SW480 (cell line): ENCODE results near the gene CELF6.

ENCODE experiments used
- DNase-seq: peaks from one replicate; pipeline ENCODE4 v3.0.0-alpha.2; 2016; ENCODE audit warnings: low spot score

The CELF6 gene

DNA sequence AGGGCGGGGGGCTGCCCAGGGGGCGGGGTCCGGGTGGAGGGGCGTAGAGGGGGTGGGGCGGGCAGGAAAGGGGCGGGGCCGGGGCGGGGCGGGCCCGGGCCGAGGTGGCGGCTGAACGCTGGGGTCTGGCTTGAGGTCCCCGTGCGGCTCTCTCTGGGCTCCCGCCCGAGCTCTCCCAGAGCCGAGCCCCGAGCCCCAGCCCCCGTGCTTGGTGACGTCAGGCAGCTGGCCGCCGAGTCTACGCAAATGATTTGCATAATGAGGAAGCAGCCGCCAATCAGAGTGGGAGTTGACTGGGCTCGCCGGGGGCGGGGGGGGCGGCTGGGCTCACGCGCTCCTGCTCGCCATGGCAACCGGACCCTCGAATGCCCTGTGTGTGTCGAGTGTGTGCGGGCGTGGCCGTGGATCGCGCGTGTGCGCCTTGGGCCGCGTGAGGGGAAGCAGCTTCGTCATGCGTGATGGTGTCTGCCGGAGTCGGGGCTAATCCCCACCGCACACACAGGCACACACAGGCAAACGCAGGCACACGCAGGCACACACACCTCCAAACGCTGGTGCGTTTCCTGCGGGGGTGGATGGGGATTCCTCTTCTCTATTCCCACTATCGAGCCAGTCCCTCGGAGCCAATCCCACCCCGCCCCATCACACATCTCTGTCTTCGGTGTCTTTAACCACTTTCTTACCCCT is at the start of gene CELF6:
TSS of gene CELF6 (minus strand) at position 173 of the 687 bp plus-strand sequence. CDS start 283 bp downstream, outside the sequence.
- DNase-seq = peak; percentile 80

GRCh38 chr15:72368899-72369298 is 48.9 kb upstream of the CELF6 start:
- no peak for DNase-seq

- no peak for DNase-seq
Observed at GRCh38 chr15:72368325-72368724, 48.4 kb upstream of the CELF6 start.

- no peak for DNase-seq
Observed at GRCh38 chr15:72365844-72366243, 45.9 kb upstream of the CELF6 start.

DNA sequence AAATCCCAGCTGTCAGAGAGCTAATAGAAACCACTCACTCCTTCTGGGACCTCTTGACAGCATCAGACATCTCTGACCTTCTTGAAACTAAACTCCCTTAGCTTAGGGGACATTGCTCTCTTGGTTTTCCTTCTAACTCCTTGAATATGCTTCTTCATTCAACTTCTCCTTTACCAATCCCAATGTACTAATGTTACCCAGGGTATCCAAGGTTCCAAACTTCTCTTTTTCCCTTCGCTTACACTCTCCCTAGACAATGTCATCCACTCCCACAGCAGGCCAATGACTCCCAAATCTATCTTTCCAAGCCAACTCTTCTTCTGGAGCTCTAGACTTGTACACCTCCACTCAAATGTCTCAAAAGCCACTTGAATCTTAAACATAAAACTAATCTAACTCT is 41.2 kb upstream of the CELF6 start:
- no peak for DNase-seq

DNA sequence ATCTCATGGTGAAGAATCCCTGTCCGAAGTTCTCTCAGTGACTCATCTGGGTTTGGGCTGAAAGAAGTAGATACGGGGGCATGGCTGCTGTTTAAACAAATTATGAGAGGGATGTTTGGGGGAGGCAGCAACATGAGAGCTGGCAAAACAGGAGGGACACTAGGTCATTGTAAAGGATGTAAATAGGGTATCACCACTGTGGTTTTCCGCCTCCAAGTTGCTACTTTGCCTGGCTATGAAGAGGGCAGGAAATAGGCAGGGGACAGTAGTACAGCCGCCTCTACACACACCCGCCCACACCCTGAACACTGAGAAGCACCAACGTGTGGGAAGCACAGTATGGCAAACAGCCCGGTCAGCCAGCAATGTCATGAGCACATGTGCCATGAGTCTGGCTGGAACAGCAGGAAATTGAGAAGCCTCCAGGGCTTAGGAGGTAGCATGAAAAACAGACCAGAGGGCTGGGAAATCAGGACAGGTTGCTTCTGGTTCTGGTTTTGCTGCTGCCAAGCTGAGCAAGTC is 38.8 kb upstream of the CELF6 start:
- peak; percentile 8 for DNase-seq

GRCh38 chr15:72358121-72358520 is 38.2 kb upstream of the CELF6 start:
- DNase-seq = no peak

GRCh38 chr15:72354496-72354895 is 34.5 kb upstream of the CELF6 start:
- no peak for DNase-seq

DNA sequence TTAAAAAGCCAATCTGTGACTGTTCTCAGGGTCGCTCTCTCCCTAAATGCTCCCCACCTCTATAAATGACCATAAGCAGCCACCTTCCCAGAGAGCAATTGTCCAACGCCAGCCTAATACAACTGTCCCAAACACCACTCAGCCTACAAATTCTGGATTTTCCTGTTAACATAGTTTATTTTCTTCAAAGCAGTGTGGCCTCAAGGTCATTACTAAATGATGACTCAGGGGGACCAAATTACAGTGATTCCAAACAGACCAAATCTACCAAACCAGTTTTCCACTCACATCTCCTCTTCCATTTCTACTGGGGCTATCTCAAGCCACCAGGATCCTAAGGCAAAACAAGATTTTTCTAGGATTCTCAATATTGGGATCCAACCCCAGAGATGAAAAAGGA is 33.3 kb upstream of the CELF6 start:
- DNase-seq = no peak

- no peak for DNase-seq
Observed at GRCh38 chr15:72345806-72346205, 25.8 kb upstream of the CELF6 start.

DNA sequence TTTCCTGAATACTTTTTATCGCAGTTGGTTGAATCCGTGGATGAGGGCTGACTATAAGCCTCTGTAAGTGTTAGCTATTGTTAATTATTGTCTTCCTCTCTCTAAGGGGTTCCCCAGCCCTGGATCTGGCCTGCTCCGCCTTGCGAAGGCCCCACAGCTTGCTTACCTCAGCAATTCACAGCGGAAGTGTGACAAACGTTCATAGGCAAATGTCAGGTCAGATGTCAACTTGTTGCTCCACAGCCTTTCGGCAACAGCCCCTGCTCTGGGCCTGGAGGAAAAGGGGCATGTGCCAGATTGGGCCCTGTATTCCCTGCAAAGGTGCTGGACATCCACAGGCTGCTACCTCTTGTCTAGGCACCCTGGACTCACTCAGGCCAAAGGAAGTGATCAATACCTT is 25.3 kb upstream of the CELF6 start:
- DNase-seq = no peak

- DNase-seq = no peak
Observed at GRCh38 chr15:72344602-72345001, 24.6 kb upstream of the CELF6 start.

DNA sequence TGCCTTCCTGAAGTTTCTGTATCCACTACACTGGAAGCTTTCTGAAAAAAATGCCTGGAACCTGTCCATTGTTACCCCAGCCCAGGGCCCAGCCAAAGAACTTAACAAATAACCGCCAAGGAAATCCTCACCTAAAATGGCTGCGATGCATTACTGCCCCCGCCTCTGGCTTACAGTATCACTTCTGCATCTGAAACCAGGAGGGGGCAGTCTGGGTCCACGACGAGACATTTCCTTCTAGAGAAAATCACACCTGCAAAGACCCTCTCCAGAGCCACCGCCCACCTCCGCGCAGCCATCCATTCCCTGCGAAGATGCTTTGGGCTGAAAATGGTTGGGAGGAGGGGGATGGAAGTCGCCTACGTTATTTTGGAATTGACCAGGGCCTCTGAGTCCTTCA is 22.4 kb upstream of the CELF6 start:
- no peak for DNase-seq

- DNase-seq = no peak
Observed at GRCh38 chr15:72341361-72341760, 21.4 kb upstream of the CELF6 start.

GRCh38 chr15:72340366-72340765 is 20.4 kb upstream of the CELF6 start:
- DNase-seq = no peak

GRCh38 chr15:72339777-72340177 is 19.8 kb upstream of the CELF6 start:
- no peak for DNase-seq

GRCh38 chr15:72338617-72339321 is 18.8 kb upstream of the CELF6 start:
- DNase-seq = no peak

DNA sequence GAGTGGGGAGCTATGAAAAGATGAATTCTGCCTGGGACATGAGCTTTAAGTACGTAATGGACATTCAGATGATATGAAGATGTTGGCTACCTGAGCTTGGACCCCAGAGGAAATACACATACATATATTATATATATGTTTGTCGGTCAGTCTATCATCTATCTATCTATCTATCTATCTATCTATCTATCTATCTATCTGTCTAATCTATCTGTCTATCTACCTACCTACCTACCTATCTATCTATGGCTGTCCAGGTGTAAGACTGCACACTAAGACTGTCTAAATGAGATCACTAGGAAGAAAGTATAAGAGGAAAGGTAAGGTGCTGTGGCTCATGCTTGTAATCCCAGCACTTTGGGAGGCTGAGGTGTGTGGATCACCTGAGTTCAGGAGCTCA is 18.2 kb upstream of the CELF6 start:
- DNase-seq = no peak

GRCh38 chr15:72334842-72335241 is 14.9 kb upstream of the CELF6 start:
- DNase-seq = no peak

- no peak for DNase-seq
Observed at GRCh38 chr15:72331021-72331420, 11.1 kb upstream of the CELF6 start.

GRCh38 chr15:72323752-72324151 is 3.8 kb upstream of the CELF6 start:
- no peak for DNase-seq

GRCh38 chr15:72319360-72319984 is 485 bp downstream of the CELF6 start:
- peak; percentile 37 for DNase-seq

DNA sequence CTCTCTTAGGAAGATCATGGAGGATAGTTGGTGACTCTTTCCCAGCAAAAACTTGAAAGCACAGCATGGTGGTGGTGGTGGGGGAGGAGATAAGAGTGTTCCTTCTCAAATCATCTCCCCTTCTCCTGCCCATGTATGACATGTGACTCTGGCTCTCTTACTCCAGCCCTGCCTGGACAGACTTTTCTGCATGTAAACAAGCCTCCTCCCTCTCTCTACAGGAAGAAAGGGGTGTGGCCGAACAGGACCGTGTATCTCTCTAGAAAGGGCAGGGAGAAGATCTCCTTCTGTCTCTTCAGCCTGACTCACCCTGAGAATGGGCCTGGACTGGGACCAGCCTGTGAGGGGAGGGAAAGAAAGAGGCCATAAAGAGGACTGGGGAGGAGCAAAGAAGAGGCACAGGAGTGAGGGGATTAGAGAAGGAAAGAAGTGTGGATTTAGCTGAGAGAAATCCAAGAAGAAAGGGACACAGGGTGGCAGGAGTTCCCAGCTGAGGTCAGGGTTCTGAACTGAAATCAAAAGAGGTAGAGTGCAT is 1.5 kb downstream of the CELF6 start:
- DNase-seq = no peak
